ENCODE data around the gene SLC22A12. TPM values are rescaled to one million over a fixed set of nuclear protein-coding genes. Genes with fewer than 3 reads are reported as not detected.

Gene SLC22A12
- total RNA-seq, 6 experiments from 2014 or later, result 0.22 to 0.80 (median 0.74) TPM; not detected in 3

- TF ChIP-seq CTCF (IDR thresholded peaks at IDR 0.05), result no peak
- TF ChIP-seq POLR2A (IDR thresholded peaks at IDR 0.05), result no peak
- intact Hi-C loops (cut with DNase I), result no loop called here
- Histone ChIP-seq H3K4me3 (no peak overlapping the region), H3K27ac (no peak overlapping the region), H3K27me3 (no peaks in the 10 kb centered on the region), H3K9me3 (no peaks in the 10 kb centered on the region), H3K4me1 (no peaks in the 10 kb centered on the region), H3K36me3 (no peaks in the 10 kb centered on the region)
- ATAC-seq, result no peak
- 29% methylated on average over 1 of the region's 2 CpGs for WGBS (ENCODE audit: insufficient coverage, low coverage, low lambda C conversion rate, missing lambda C conversion rate)
- DNase-seq, result no peak
Measured at GRCh38 chr11:64628596-64628995, 37.6 kb downstream of the SLC22A12 start.

GRCh38 chr11:64629103-64629502 lies 38.1 kb downstream of the SLC22A12 start:
- ATAC-seq, result no peak
- no peaks in the 10 kb centered on the region for H3K36me3 ChIP-seq
- no peak overlapping the region for H3K27ac ChIP-seq
- no peaks in the 10 kb centered on the region for H3K9me3 ChIP-seq
- H3K4me3 ChIP-seq, result no peak overlapping the region
- TF ChIP-seq POLR2A (IDR thresholded peaks at IDR 0.05) (no peak), CTCF (IDR thresholded peaks at IDR 0.05) (no peak)
- DNase-seq, result no peak
- H3K27me3 ChIP-seq, result no peaks in the 10 kb centered on the region
- H3K4me1 ChIP-seq, result no peaks in the 10 kb centered on the region
- intact Hi-C loops (cut with DNase I), result no loop called here
- WGBS (ENCODE audit: insufficient coverage, low coverage, low lambda C conversion rate, missing lambda C conversion rate), result 93% methylated on average over 4 of the region's 6 CpGs

GRCh38 chr11:64629796-64630562 lies 39.0 kb downstream of the SLC22A12 start:
- peak in 1 of 4 donors; percentile 24 for ATAC-seq
- intact Hi-C loops (cut with DNase I), result no loop called here
- no peaks in the 10 kb centered on the region for H3K27me3 ChIP-seq
- no peaks in the 10 kb centered on the region for H3K36me3 ChIP-seq
- WGBS (ENCODE audit: insufficient coverage, low coverage, low lambda C conversion rate, missing lambda C conversion rate), result 37% methylated on average over 35 of the region's 56 CpGs
- H3K27ac ChIP-seq, result no peak overlapping the region
- no peaks in the 10 kb centered on the region for H3K4me1 ChIP-seq
- no peaks in the 10 kb centered on the region for H3K9me3 ChIP-seq
- TF ChIP-seq POLR2A (IDR thresholded peaks at IDR 0.05) (no peak), CTCF (IDR thresholded peaks at IDR 0.05) (no peak)
- H3K4me3 ChIP-seq, result no peak overlapping the region
- no peak for DNase-seq

GRCh38 chr11:64631675-64632074 lies 40.7 kb downstream of the SLC22A12 start:
- no peaks in the 10 kb centered on the region for H3K4me1 ChIP-seq
- H3K27ac ChIP-seq, result no peak overlapping the region
- H3K9me3 ChIP-seq, result no peaks in the 10 kb centered on the region
- H3K27me3 ChIP-seq, result no peaks in the 10 kb centered on the region
- DNase-seq, result no peak
- no CpG with 5 or more reads among the region's 4 CpGs for WGBS (ENCODE audit: insufficient coverage, low coverage, low lambda C conversion rate, missing lambda C conversion rate)
- intact Hi-C loops (cut with DNase I), result no loop called here
- no peak overlapping the region for H3K4me3 ChIP-seq
- H3K36me3 ChIP-seq, result no peaks in the 10 kb centered on the region
- TF ChIP-seq CTCF (IDR thresholded peaks at IDR 0.05) (no peak), POLR2A (IDR thresholded peaks at IDR 0.05) (no peak)
- ATAC-seq, result no peak

All from right lobe of liver (tissue), 6 donors.